Sigmoid colon (tissue), 7 donors: ENCODE data around the gene SLC44A1. TPM values are rescaled to one million over a fixed set of nuclear protein-coding genes. Genes with fewer than 3 reads are reported as not detected.

ENCODE experiments used
- DNase-seq: peaks from one replicate; pipeline ENCODE4 v3.0.0-alpha.2; 2019
- H3K27ac ChIP-seq, 4 donors: fragments of 200-600 bp; sonication (generic); one replicate each; pipeline ENCODE4 v1.5.1; 2016 to 2019; ENCODE audit warnings: mild to moderate bottlenecking in 1 of 4
- H3K27me3 ChIP-seq, 3 donors: fragments of 200-600 bp; sonication (generic); one replicate each; pipeline ENCODE4 v1.5.1; 2019; ENCODE audit warnings: mild to moderate bottlenecking in 1 of 3
- H3K36me3 ChIP-seq, 4 donors: fragments of 200-600 bp; sonication (generic); one replicate each; pipeline ENCODE4 v1.5.1; 2016 to 2019
- H3K4me1 ChIP-seq, 4 donors: fragments of 200-600 bp; sonication (generic); one replicate each; pipeline ENCODE4 v1.5.1; 2017 to 2019
- H3K4me3 ChIP-seq, 4 donors: fragments of 200-600 bp; sonication (generic); one replicate each; pipeline ENCODE4 v1.5.1; 2017 to 2019; ENCODE audit warnings: mild to moderate bottlenecking in 2 of 4, moderate library complexity in 1 of 4
- H3K9me3 ChIP-seq, 4 donors: fragments of 200-600 bp in 3 of 4; sonication (generic) in 3 of 4; one replicate each; pipeline versions ENCODE4 v1.5.1 to v1.6.1; 2013 to 2019
- CTCF ChIP-seq, 4 experiments: fragments of 450-650 bp in 3 of 4; fragments of 200-600 bp in 1 of 4; IDR thresholded peaks; one replicate each; pipeline ENCODE4 v1.5.1; 2016 to 2019; ENCODE audit warnings: antibody characterized with exemption in 4 of 4, mild to moderate bottlenecking in 3 of 4, moderate library complexity in 2 of 4
- EP300 ChIP-seq, 4 donors: sonication (generic); formaldehyde crosslinking; IDR thresholded peaks; one replicate each; pipeline ENCODE4 v1.6.1; 2017; ENCODE audit warnings: antibody characterized with exemption in 4 of 4
- POLR2A ChIP-seq, 2 donors: fragments of 450-650 bp; IDR thresholded peaks; one replicate each; pipeline ENCODE4 v1.6.1; 2016; ENCODE audit warnings: antibody characterized with exemption in 2 of 2, mild to moderate bottlenecking in 2 of 2, moderate library complexity in 2 of 2
- POLR2AphosphoS5 ChIP-seq, 4 donors: sonication (generic); formaldehyde crosslinking; IDR thresholded peaks; one replicate each; pipeline ENCODE4 v1.6.1; 2017; ENCODE audit warnings: antibody characterized with exemption in 4 of 4
- WGBS, 2 donors: extraction: QIAGEN DNeasy Blood & Tissue Kit; methylation state at CpG; one replicate each; pipeline ENCODE4 v1.1.7; 2013; 5-methylcytosine and 5-hydroxymethylcytosine counted together
- intact Hi-C: fragments of 100-400 bp; cut with DNase I; formaldehyde crosslinking; loops from one replicate; pipeline ENCODE4 v1.15.1; 2023
- polyA plus RNA-seq, 3 donors: library from polyadenylated mRNA; stranded (reverse); fragments of 200-250 nt; gene quantifications; one replicate each; pipeline ENCODE4 v1.2.3, GENCODE V29; 2013
- total RNA-seq, 4 donors: library from RNA; depleted of rRNA; stranded (reverse); fragments of >200 nt; gene quantifications; one replicate each; pipeline ENCODE4 v1.1.0, GENCODE V29; 2016
- donor health status: healthy with polysubstance abuse.
- donor health status: Bipolar disorder and iron deficiency.
- donor health status: healthy.

Gene SLC44A1
- total and polyA plus RNA-seq, 7 donors = 11.4 to 35.4 (median 25.2) TPM

- Histone ChIP-seq H3K4me1 (peaks cover 0 to 11% (median 1%) of the 10 kb centered on the region in 4 donors), H3K36me3 (peaks cover 0 to 7% (median 3%) of the 10 kb centered on the region in 4 donors), H3K9me3 (no peaks in the 10 kb centered on the region), H3K4me3 (no peak overlapping the region), H3K27me3 (no peaks in the 10 kb centered on the region), H3K27ac (no peak overlapping the region)
- TF ChIP-seq POLR2A (IDR thresholded peaks at IDR 0.05) (no peak), POLR2AphosphoS5 (IDR thresholded peaks at IDR 0.05) (no peak), EP300 (IDR thresholded peaks at IDR 0.05) (no peak), CTCF (IDR thresholded peaks at IDR 0.05) (no peak)
- intact Hi-C loops = no loop called here
- no peak for DNase-seq
- WGBS, 2 donors = 68 to 91% methylated on average over 1 of the region's 1 CpG
These were observed 89.4 kb downstream of the SLC44A1 start for GRCh38 chr9:105333811-105334210.

GRCh38 chr9:105338308-105338707, 93.9 kb downstream of the SLC44A1 start:
- WGBS, 2 donors = 97 to 98% methylated on average over 2 of the region's 2 CpGs
- no peak overlapping the region for H3K4me3 ChIP-seq
- H3K4me1 ChIP-seq = peaks cover 0 to 6% (median 2%) of the 10 kb centered on the region in 4 donors
- intact Hi-C loops = no loop called here
- no peaks in the 10 kb centered on the region for H3K27me3 ChIP-seq
- no peak overlapping the region for H3K27ac ChIP-seq
- no peak for TF ChIP-seq EP300 (IDR thresholded peaks at IDR 0.05)
- TF ChIP-seq POLR2AphosphoS5 (IDR thresholded peaks at IDR 0.05) = no peak
- no peak for TF ChIP-seq CTCF (IDR thresholded peaks at IDR 0.05)
- TF ChIP-seq POLR2A (IDR thresholded peaks at IDR 0.05) = no peak
- DNase-seq = no peak
- H3K36me3 ChIP-seq = peaks cover 0 to 7% (median 3%) of the 10 kb centered on the region in 4 donors
- no peaks in the 10 kb centered on the region for H3K9me3 ChIP-seq

- intact Hi-C loops = loop anchor here (10.0 kb wide), 1 partner anchor 95 kb away; the partner anchor contains the start of gene SLC44A1
- no peaks in the 10 kb centered on the region for H3K9me3 ChIP-seq
- TF ChIP-seq POLR2A (IDR thresholded peaks at IDR 0.05) (no peak), EP300 (IDR thresholded peaks at IDR 0.05) (no peak), POLR2AphosphoS5 (IDR thresholded peaks at IDR 0.05) (no peak), CTCF (IDR thresholded peaks at IDR 0.05) (no peak)
- no peak for DNase-seq
- H3K4me1 ChIP-seq = peaks cover 0 to 6% (median 2%) of the 10 kb centered on the region in 4 donors
- peaks cover 0 to 7% (median 3%) of the 10 kb centered on the region in 4 donors for H3K36me3 ChIP-seq
- H3K27me3 ChIP-seq = no peaks in the 10 kb centered on the region
- no peak overlapping the region for H3K4me3 ChIP-seq
- no peak overlapping the region for H3K27ac ChIP-seq
These were observed 95.4 kb downstream of the SLC44A1 start for GRCh38 chr9:105339849-105340248.

- Histone ChIP-seq H3K4me1 (peaks cover 0 to 6% (median 2%) of the 10 kb centered on the region in 4 donors), H3K27ac (peak overlapping the region in 3 of 4 donors; percentile 7 to 44 (median 38)), H3K36me3 (peaks cover 0 to 4% (median 2%) of the 10 kb centered on the region in 4 donors), H3K4me3 (peak overlapping the region in 3 of 4 donors; percentile 13 to 31 (median 16)), H3K9me3 (no peaks in the 10 kb centered on the region), H3K27me3 (no peaks in the 10 kb centered on the region)
- TF ChIP-seq POLR2AphosphoS5 (IDR thresholded peaks at IDR 0.05) (no peak), POLR2A (IDR thresholded peaks at IDR 0.05) (no peak), EP300 (IDR thresholded peaks at IDR 0.05) (no peak), CTCF (IDR thresholded peaks at IDR 0.05) (no peak)
- intact Hi-C loops = loop anchor here (10.0 kb wide), 1 partner anchor 97 kb away; the partner anchor contains the start of gene SLC44A1
- 59 to 61% methylated on average over 2 of the region's 2 CpGs for WGBS, 2 donors
- DNase-seq = no peak
These were observed 97.1 kb downstream of the SLC44A1 start for GRCh38 chr9:105341434-105342146.
